IMR-90 (cell line): Measurements from ENCODE around the gene TMEM233. TPM values are rescaled to one million over a fixed set of nuclear protein-coding genes. Genes with fewer than 3 reads are reported as not detected.

Experiments
- ATAC-seq: fragments of 200-7000 bp; cut with Tn5 transposase; 2 replicates; pipeline ENCODE4 v1.9.1; 2020; ENCODE audit warnings: low read depth, mild to moderate bottlenecking, moderate library complexity
- BruUV-seq: library from RNA; stranded (reverse); fragments of 400-500 nt; replicated peaks from 2 replicates; lab custom pipeline; 2021; lab: Mats Ljungman, UMichigan
- CTCF ChIA-PET: fragments of 300-600 bp; formaldehyde crosslinking; extraction: SDS; loops from one replicate; lab custom pipeline; 2021; ENCODE audit warnings: antibody characterized with exemption; lab: Yijun Ruan, JAX
- POLR2A ChIA-PET: fragments of 300-600 bp; sonication (Branson Sonifier 250); formaldehyde crosslinking; loops from one replicate; lab custom pipeline; 2022; ENCODE audit warnings: antibody characterized with exemption; ENCODE audit not compliant: unreplicated experiment; lab: Charles Lee
- DNase-seq: peaks from one replicate; pipeline ENCODE4 v3.0.0; 2013
- H2AFZ ChIP-seq: replicated peaks from 2 replicates; pipeline ENCODE3; 2013; ENCODE audit warnings: low read length, mild to moderate bottlenecking; ENCODE audit not compliant: poor library complexity
- H2AK5ac ChIP-seq: 2 replicates; pipeline ENCODE4 v1.6.1; 2013; ENCODE audit warnings: low read depth, low read length, inconsistent platforms
- H2AK9ac ChIP-seq: replicated peaks from 2 replicates; pipeline ENCODE3; 2013; ENCODE audit warnings: mild to moderate bottlenecking, low read depth, low read length, moderate library complexity; ENCODE audit not compliant: poor library complexity
- H2BK120ac ChIP-seq: 2 replicates; pipeline ENCODE4 v1.6.1; 2013; ENCODE audit warnings: low read depth, low read length, inconsistent platforms
- H2BK15ac ChIP-seq: 3 replicates; pipeline ENCODE4 v1.6.1; 2013; ENCODE audit warnings: low read depth, low read length, inconsistent platforms
- H2BK20ac ChIP-seq: 2 replicates; pipeline ENCODE4 v1.6.1; 2013; ENCODE audit warnings: low read depth, mild to moderate bottlenecking, inconsistent platforms, low read length, moderate library complexity
- H2BK5ac ChIP-seq: 2 replicates; pipeline ENCODE4 v1.6.1; 2013; ENCODE audit warnings: mild to moderate bottlenecking, low read depth, low read length, inconsistent platforms; ENCODE audit not compliant: poor library complexity, severe bottlenecking
- H3K14ac ChIP-seq: replicated peaks from 2 replicates; pipeline ENCODE4 v1.6.1; 2013; ENCODE audit warnings: low read depth, low read length, inconsistent platforms
- H3K18ac ChIP-seq: 2 replicates; pipeline ENCODE4 v1.6.1; 2013; ENCODE audit warnings: low read depth, low read length, control low read depth
- H3K23ac ChIP-seq: 2 replicates; pipeline ENCODE4 v1.6.1; 2013; ENCODE audit warnings: low read depth, low read length, inconsistent platforms
- H3K27ac ChIP-seq: 2 replicates; pipeline ENCODE4 v1.5.1; 2013; ENCODE audit warnings: mild to moderate bottlenecking, control low read depth, low read length; ENCODE audit not compliant: insufficient read depth
- H3K27me3 ChIP-seq: 2 replicates; pipeline ENCODE4 v1.6.1; 2013; ENCODE audit warnings: low read length; ENCODE audit not compliant: control insufficient read depth, insufficient read depth
- H3K36me3 ChIP-seq: 2 replicates; pipeline ENCODE4 v1.6.1; 2013; ENCODE audit warnings: low read length, mixed read lengths; ENCODE audit not compliant: control insufficient read depth, insufficient read depth
- H3K4ac ChIP-seq: 2 replicates; pipeline ENCODE4 v1.6.1; 2013; ENCODE audit warnings: low read depth, low read length, inconsistent platforms
- H3K4me1 ChIP-seq: 2 replicates; pipeline ENCODE4 v1.6.1; 2013; ENCODE audit warnings: low read length, mixed read lengths; ENCODE audit not compliant: control insufficient read depth, insufficient read depth
- H3K4me2 ChIP-seq: 2 replicates; pipeline ENCODE4 v1.6.1; 2013; ENCODE audit warnings: low read depth, mild to moderate bottlenecking, control low read depth, low read length, moderate library complexity
- H3K4me3 ChIP-seq: 2 replicates; pipeline ENCODE4 v1.5.1; 2013; ENCODE audit warnings: low read depth, mild to moderate bottlenecking, control low read depth, low read length, moderate library complexity; ENCODE audit not compliant: insufficient read depth
- H3K56ac ChIP-seq: 2 replicates; pipeline ENCODE4 v1.6.1; 2013; ENCODE audit warnings: low read length, inconsistent platforms; ENCODE audit not compliant: insufficient read depth; ENCODE audit errors: extremely low read depth
- H3K79me1 ChIP-seq, 2 experiments: 2 replicates each; pipeline ENCODE4 v1.6.1; 2013; ENCODE audit warnings: low read length in 2 of 2, inconsistent platforms in 1 of 2, low read depth in 1 of 2
- H3K9ac ChIP-seq: 2 replicates; pipeline ENCODE4 v1.6.1; 2013; ENCODE audit warnings: low read depth, low read length, control low read depth
- H3K9me1 ChIP-seq: 2 replicates; pipeline ENCODE4 v1.6.1; 2013; ENCODE audit warnings: low read length, inconsistent platforms; ENCODE audit not compliant: insufficient read depth
- H3K9me3 ChIP-seq: 2 replicates; pipeline ENCODE4 v1.6.1; 2013; ENCODE audit warnings: low read length; ENCODE audit not compliant: control insufficient read depth, insufficient read depth
- H4K20me1 ChIP-seq: 2 replicates; pipeline ENCODE4 v1.6.1; 2013; ENCODE audit warnings: low read length, inconsistent platforms; ENCODE audit not compliant: insufficient read depth
- H4K5ac ChIP-seq: 2 replicates; pipeline ENCODE4 v1.6.1; 2013; ENCODE audit warnings: mild to moderate bottlenecking, low read depth, low read length, control low read depth
- H4K8ac ChIP-seq, 2 experiments: 2 replicates each; pipeline ENCODE4 v1.6.1; 2013; ENCODE audit warnings: low read depth in 2 of 2, low read length in 2 of 2, control low read depth in 1 of 2, inconsistent platforms in 1 of 2
- H4K91ac ChIP-seq: 2 replicates; pipeline ENCODE4 v1.6.1; 2013; ENCODE audit warnings: low read depth, low read length, inconsistent platforms; ENCODE audit not compliant: insufficient read depth
- BHLHE40 ChIP-seq: fragments of 150-350 bp; IDR thresholded peaks from 2 replicates; pipeline ENCODE4 v1.6.1; 2016; ENCODE audit warnings: mild to moderate bottlenecking, low read depth, low read length
- CEBPB ChIP-seq: IDR thresholded peaks from 2 replicates; pipeline ENCODE4 v1.6.1; 2012; ENCODE audit warnings: low read depth, low read length, improper control_type of control experiment
- CHD1 ChIP-seq: IDR thresholded peaks from 2 replicates; pipeline ENCODE4 v1.6.1; 2012; ENCODE audit warnings: low read depth, low read length, improper control_type of control experiment
- ELK1 ChIP-seq: fragments of 150-350 bp; IDR thresholded peaks from 2 replicates; pipeline ENCODE4 v1.6.1; 2016; ENCODE audit warnings: low read depth, mild to moderate bottlenecking, low read length, moderate library complexity, borderline replicate concordance
- FOS ChIP-seq: fragments of 150-350 bp; IDR thresholded peaks from 2 replicates; pipeline ENCODE4 v1.6.1; 2016; ENCODE audit warnings: low read depth, low read length
- MAZ ChIP-seq: IDR thresholded peaks from 2 replicates; pipeline ENCODE4 v1.6.1; 2012; ENCODE audit warnings: low read depth, mild to moderate bottlenecking, low read length, improper control_type of control experiment, moderate library complexity, borderline replicate concordance
- MXI1 ChIP-seq: IDR thresholded peaks from 2 replicates; pipeline ENCODE4 v1.6.1; 2012; ENCODE audit warnings: low read depth, mild to moderate bottlenecking, low read length, moderate library complexity, borderline replicate concordance
- POLR2A ChIP-seq: IDR thresholded peaks from 2 replicates; pipeline ENCODE4 v1.6.1; 2012; ENCODE audit warnings: mild to moderate bottlenecking, low read depth, low read length
- RAD21 ChIP-seq: IDR thresholded peaks from 2 replicates; pipeline ENCODE4 v1.6.1; 2012; ENCODE audit warnings: low read length, improper control_type of control experiment
- SMC3 ChIP-seq: fragments of 150-350 bp; IDR thresholded peaks from 2 replicates; pipeline ENCODE4 v1.6.1; 2016; ENCODE audit warnings: low read depth, mild to moderate bottlenecking, antibody characterized with exemption, low read length, moderate library complexity
- USF2 ChIP-seq: fragments of 150-350 bp; IDR thresholded peaks from 2 replicates; pipeline ENCODE4 v1.6.1; 2017; ENCODE audit warnings: mild to moderate bottlenecking, antibody characterized with exemption, low read length, low read depth
- whole genome bisulfite sequencing, 2 experiments: methylation state at CpG; one replicate each; pipeline versions ENCODE4 v1.1.5 to v1.1.7; 2013; ENCODE audit warnings: missing lambda C conversion rate in 2 of 2; ENCODE audit not compliant: insufficient read length in 1 of 2; ENCODE audit errors: extremely low coverage in 2 of 2; 5-methylcytosine and 5-hydroxymethylcytosine counted together
- dilution Hi-C: fragments of 300-500 bp; cut with HindIII; formaldehyde crosslinking; loops from one replicate; pipeline ENCODE4 v1.14.3; 2018; ENCODE audit warnings: low sequenced_read_pairs; ENCODE audit not compliant: unreplicated experiment
- in situ Hi-C: fragments of 300-500 bp; cut with MboI; formaldehyde crosslinking; loops from 3 replicates; pipeline ENCODE4 v1.14.3; 2019; ENCODE audit warnings: low sequenced_read_pairs, inconsistent platforms, mixed read lengths
- intact Hi-C: fragments of 100-400 bp; cut with micrococcal nuclease; formaldehyde crosslinking; loops from 2 replicates; pipeline ENCODE4 v1.10.0; 2022
- polyA plus RNA-seq, 3 experiments: library from polyadenylated mRNA; depleted of rRNA; stranded (reverse); fragments of >200 nt; gene quantifications; 2 replicates each; pipeline ENCODE4 v1.2.3, GENCODE V29; 2012; ENCODE audit warnings: low replicate concordance in 1 of 3
- total RNA-seq: library from RNA; depleted of rRNA; stranded (reverse); fragments of >200 nt; gene quantifications from 2 replicates; pipeline ENCODE4 v1.2.3, GENCODE V29; 2012

Gene TMEM233
- total and polyA plus RNA-seq, 2 of the 4 experiments (the other 2 are of a cell fraction): not detected

- no peak for TF ChIP-seq BHLHE40
- no peak for TF ChIP-seq ELK1
- no peak for TF ChIP-seq POLR2A
- TF ChIP-seq RAD21: no peak
- TF ChIP-seq CEBPB: no peak
- TF ChIP-seq MAZ: no peak
Measured at GRCh38 chr12:119683413-119683812, 89.8 kb downstream of the TMEM233 start (continued).

- H4K5ac ChIP-seq: no peak overlapping the region
- H2BK120ac ChIP-seq: no peak overlapping the region; the same call in 1 of the 2 replicates
- no peak overlapping the region for H3K56ac ChIP-seq
- H2AK9ac ChIP-seq: no peak overlapping the region
- no peak overlapping the region for H4K8ac ChIP-seq
- H2BK15ac ChIP-seq: no peak overlapping the region
- no peak overlapping the region for H3K23ac ChIP-seq
- H4K91ac ChIP-seq: no peak overlapping the region
- no peak overlapping the region for H3K9ac ChIP-seq
- H3K4me1 ChIP-seq: no peaks in the 10 kb centered on the region
- H3K18ac ChIP-seq: no peak overlapping the region
- no peak for DNase-seq
- ChIA-PET CTCF (interaction anchor here (1.9 kb wide), 1 partner anchor 16 kb away, joined by 4 read pairs; the partner anchor contains the start of gene PRKAB1), POLR2A (no interaction called here)
- no peaks in the 10 kb centered on the region for H3K27me3 ChIP-seq
- H3K4ac ChIP-seq: no peak overlapping the region
- H3K9me3 ChIP-seq: no peaks in the 10 kb centered on the region
- intact Hi-C loops: no loop called here
- no TSS peak for BruUV-seq
- no peak overlapping the region for H3K4me3 ChIP-seq
- peaks cover 5% of the 10 kb centered on the region; the same call in 1 of the 2 replicates for H3K9me1 ChIP-seq
- H3K14ac ChIP-seq: no peak overlapping the region
- H4K20me1 ChIP-seq: no peaks in the 10 kb centered on the region
- WGBS, 2 experiments: no CpG with 5 or more reads among the region's 3 CpGs
- in situ Hi-C loops: no loop called here
- dilution Hi-C loops: no loop called here
- H2BK20ac ChIP-seq: no peak overlapping the region
- peak overlapping the region; percentile 0 for H2AFZ ChIP-seq
- no peak overlapping the region for H2AK5ac ChIP-seq
- ATAC-seq: peak; percentile 9; the same call in 1 of the 2 replicates
- H3K36me3 ChIP-seq: peaks cover 32% of the 10 kb centered on the region
- no peak overlapping the region for H3K4me2 ChIP-seq
- H2BK5ac ChIP-seq: no peak overlapping the region
- no peak overlapping the region for H3K27ac ChIP-seq
- H3K79me1 ChIP-seq: no peaks in the 10 kb centered on the region
- TF ChIP-seq MAZ (no peak), ELK1 (no peak), FOS (no peak), POLR2A (no peak), CHD1 (no peak), USF2 (no peak), RAD21 (no peak), CEBPB (no peak), SMC3 (no peak), MXI1 (no peak)
Measured at GRCh38 chr12:119683816-119684215, 90.2 kb downstream of the TMEM233 start.
